SJCRH30 (cell line): ENCODE results near the gene GPR4. TPM values are rescaled to one million over a fixed set of nuclear protein-coding genes. Genes with fewer than 3 reads are reported as not detected.

Experiments used
- DNase-seq, 2 experiments: peaks; one replicate each; pipeline ENCODE4 v3.0.0-alpha.2; 2015 to 2020
- H3K27ac ChIP-seq: fragments of 250-450 bp; sonication (Bioruptor Pico); 2 replicates; pipeline ENCODE4 v1.5.1; 2020; ENCODE audit warnings: mild to moderate bottlenecking, moderate library complexity
- H3K27me3 ChIP-seq: fragments of 250-450 bp; sonication (Bioruptor Pico); 2 replicates; pipeline ENCODE4 v1.5.1; 2020; ENCODE audit warnings: mild to moderate bottlenecking, moderate library complexity
- H3K36me3 ChIP-seq: fragments of 250-450 bp; sonication (Bioruptor Pico); 2 replicates; pipeline ENCODE4 v1.5.1; 2020; ENCODE audit warnings: mild to moderate bottlenecking, moderate library complexity
- H3K4me1 ChIP-seq: fragments of 250-450 bp; sonication (Bioruptor Pico); 2 replicates; pipeline ENCODE4 v1.5.1; 2020; ENCODE audit warnings: mild to moderate bottlenecking, moderate library complexity
- H3K4me3 ChIP-seq: fragments of 250-450 bp; sonication (Bioruptor Pico); 2 replicates; pipeline ENCODE4 v1.5.1; 2020; ENCODE audit warnings: mild to moderate bottlenecking, moderate library complexity
- H3K9me3 ChIP-seq: fragments of 250-450 bp; sonication (Bioruptor Pico); replicated peaks from 2 replicates; pipeline ENCODE4 v1.5.1; 2020; ENCODE audit warnings: mild to moderate bottlenecking, moderate library complexity
- total RNA-seq: library from RNA; depleted of rRNA; stranded (reverse); fragments of >200 nt; shearing (Covaris generic); gene quantifications from 2 replicates; pipeline ENCODE4 v1.2.3, GENCODE V29; 2014; rRNA removed

The GPR4 gene
- total RNA-seq, 1 experiment from 2014 or later = 0.14 TPM

GRCh38 chr19:45564131-45564780 lies 37.8 kb downstream of the GPR4 start:
- Histone ChIP-seq H3K4me1 (no peaks in the 10 kb centered on the region), H3K27ac (no peak overlapping the region), H3K4me3 (no peak overlapping the region), H3K9me3 (no peaks in the 10 kb centered on the region), H3K27me3 (no peaks in the 10 kb centered on the region), H3K36me3 (no peaks in the 10 kb centered on the region)
- DNase-seq = no peak

GRCh38 chr19:45560686-45561085 lies 41.3 kb downstream of the GPR4 start:
- DNase-seq = no peak
- no peak overlapping the region for H3K27ac ChIP-seq
- peaks cover 2% of the 10 kb centered on the region; the same call in 1 of the 2 replicates for H3K4me1 ChIP-seq
- H3K9me3 ChIP-seq = no peaks in the 10 kb centered on the region
- no peaks in the 10 kb centered on the region for H3K27me3 ChIP-seq
- H3K36me3 ChIP-seq = no peaks in the 10 kb centered on the region
- no peak overlapping the region for H3K4me3 ChIP-seq

- peaks cover 2% of the 10 kb centered on the region; the same call in 1 of the 2 replicates for H3K4me1 ChIP-seq
These were observed 42.0 kb downstream of the GPR4 start for GRCh38 chr19:45560038-45560437.

GRCh38 chr19:45558399-45558878 lies 43.6 kb downstream of the GPR4 start:
- H3K4me1 ChIP-seq = peaks cover 2% of the 10 kb centered on the region; the same call in 1 of the 2 replicates
- no peaks in the 10 kb centered on the region for H3K27me3 ChIP-seq
- no peak overlapping the region for H3K4me3 ChIP-seq
- H3K27ac ChIP-seq = no peak overlapping the region
- H3K36me3 ChIP-seq = no peaks in the 10 kb centered on the region
- peak; percentile 22 to 44 for DNase-seq
- H3K9me3 ChIP-seq = no peaks in the 10 kb centered on the region

More at GRCh38 chr19:45560038-45560437, 42.0 kb downstream of the GPR4 start:
- H3K27ac ChIP-seq = no peak overlapping the region
- no peak for DNase-seq
- H3K9me3 ChIP-seq = no peaks in the 10 kb centered on the region
- H3K4me3 ChIP-seq = no peak overlapping the region
- no peaks in the 10 kb centered on the region for H3K27me3 ChIP-seq
- H3K36me3 ChIP-seq = no peaks in the 10 kb centered on the region

- Histone ChIP-seq H3K27me3 (no peaks in the 10 kb centered on the region), H3K9me3 (no peaks in the 10 kb centered on the region), H3K4me1 (peaks cover 2% of the 10 kb centered on the region; the same call in 1 of the 2 replicates), H3K27ac (no peak overlapping the region), H3K36me3 (no peaks in the 10 kb centered on the region; the same call in 1 of the 2 replicates), H3K4me3 (no peak overlapping the region)
- no peak for DNase-seq
These were observed 45.2 kb downstream of the GPR4 start for GRCh38 chr19:45556835-45557234.

- Histone ChIP-seq H3K9me3 (no peaks in the 10 kb centered on the region), H3K36me3 (no peaks in the 10 kb centered on the region; the same call in 1 of the 2 replicates), H3K4me1 (peaks cover 2% of the 10 kb centered on the region; the same call in 1 of the 2 replicates), H3K27ac (no peak overlapping the region), H3K4me3 (no peak overlapping the region), H3K27me3 (no peaks in the 10 kb centered on the region)
- no peak for DNase-seq
These were observed 47.5 kb downstream of the GPR4 start for GRCh38 chr19:45554481-45554880.

- no peak overlapping the region for H3K27ac ChIP-seq
- H3K9me3 ChIP-seq = no peaks in the 10 kb centered on the region
- DNase-seq = no peak
- H3K27me3 ChIP-seq = no peaks in the 10 kb centered on the region
- H3K4me3 ChIP-seq = no peak overlapping the region
- H3K36me3 ChIP-seq = no peaks in the 10 kb centered on the region; the same call in 1 of the 2 replicates
- H3K4me1 ChIP-seq = peaks cover 2% of the 10 kb centered on the region; the same call in 1 of the 2 replicates
These were observed 48.5 kb downstream of the GPR4 start for GRCh38 chr19:45553464-45553863.

- DNase-seq = no peak
- no peaks in the 10 kb centered on the region for H3K27me3 ChIP-seq
- no peak overlapping the region for H3K4me3 ChIP-seq
- no peaks in the 10 kb centered on the region for H3K4me1 ChIP-seq
- no peak overlapping the region for H3K27ac ChIP-seq
- no peaks in the 10 kb centered on the region; the same call in 1 of the 2 replicates for H3K36me3 ChIP-seq
- H3K9me3 ChIP-seq = no peaks in the 10 kb centered on the region
These were observed 53.9 kb downstream of the GPR4 start for GRCh38 chr19:45547965-45548609.

GRCh38 chr19:45547211-45547770 lies 54.7 kb downstream of the GPR4 start:
- H3K27ac ChIP-seq = no peak overlapping the region
- H3K36me3 ChIP-seq = no peaks in the 10 kb centered on the region
- H3K4me3 ChIP-seq = no peak overlapping the region
- H3K27me3 ChIP-seq = no peaks in the 10 kb centered on the region
- no peaks in the 10 kb centered on the region for H3K4me1 ChIP-seq
- H3K9me3 ChIP-seq = no peaks in the 10 kb centered on the region
- no peak for DNase-seq

- no peak for DNase-seq
- Histone ChIP-seq H3K4me3 (no peak overlapping the region), H3K4me1 (no peaks in the 10 kb centered on the region)
These were observed 59.8 kb downstream of the GPR4 start for GRCh38 chr19:45542234-45542668.

More at GRCh38 chr19:45542234-45542668, 59.8 kb downstream of the GPR4 start:
- Histone ChIP-seq H3K36me3 (no peaks in the 10 kb centered on the region), H3K27me3 (no peaks in the 10 kb centered on the region), H3K27ac (no peak overlapping the region), H3K9me3 (no peaks in the 10 kb centered on the region)

Other genes starting within 250 kb of the GPR4 start
- gene ERCC2, start 231.6 kb downstream of the GPR4 start, total RNA-seq = 24.2 and 27.7 TPM in 2 replicates
- gene PPP1R13L, start 197.1 kb downstream of the GPR4 start, total RNA-seq = 2.4 and 3.2 TPM in 2 replicates
- gene POLR1G, start 195.6 kb downstream of the GPR4 start, total RNA-seq = 20.9 and 21.8 TPM in 2 replicates
- gene ERCC1, start 178.3 kb downstream of the GPR4 start, total RNA-seq = 29.7 and 32.3 TPM in 2 replicates
- 0.35 and 0.40 TPM in 2 replicates for gene FOSB, start 134.2 kb downstream of the GPR4 start, total RNA-seq
- 29.3 and 30.9 TPM in 2 replicates for gene RTN2, start 105.2 kb downstream of the GPR4 start, total RNA-seq
- 1.0 and 1.4 TPM in 2 replicates for gene PPM1N, start 103.8 kb downstream of the GPR4 start, total RNA-seq
- gene VASP, start 94.7 kb downstream of the GPR4 start, total RNA-seq = 43.8 and 48.8 TPM in 2 replicates
- gene OPA3, start 17.4 kb downstream of the GPR4 start, total RNA-seq = 8.6 and 9.9 TPM in 2 replicates
- gene EML2, start 37.2 kb upstream of the GPR4 start, total RNA-seq = 3.0 and 5.8 TPM in 2 replicates
- 0.12 and 0.38 TPM in 2 replicates for gene GIPR, start 66.0 kb upstream of the GPR4 start, total RNA-seq
- gene SNRPD2, start 89.7 kb upstream of the GPR4 start, total RNA-seq = 434 and 487 TPM in 2 replicates
- 9.8 and 10.6 TPM in 2 replicates for gene QPCTL, start 90.5 kb upstream of the GPR4 start, total RNA-seq
- 9.3 and 10.8 TPM in 2 replicates for gene FBXO46, start 128.7 kb upstream of the GPR4 start, total RNA-seq
- 0.08 TPM in 1 of 2 replicates, not detected in the other for gene MEIOSIN, start 131.2 kb upstream of the GPR4 start, total RNA-seq
- gene SIX5, start 167.0 kb upstream of the GPR4 start, total RNA-seq = 6.0 and 6.6 TPM in 2 replicates
- gene DMPK, start 180.3 kb upstream of the GPR4 start, total RNA-seq = 79.8 and 84.2 TPM in 2 replicates
- 43.5 and 52.9 TPM in 2 replicates for gene DMWD, start 190.6 kb upstream of the GPR4 start, total RNA-seq
- 0.22 TPM in 1 of 2 replicates, not detected in the other for gene RSPH6A, start 213.1 kb upstream of the GPR4 start, total RNA-seq